Measurements from ENCODE around the gene C1S. TPM values are rescaled to one million over a fixed set of nuclear protein-coding genes. Genes with fewer than 3 reads are reported as not detected.

C1S gene
- total RNA-seq, 2 experiments from 2014 or later = 3.6 to 5.2 TPM

DNA sequence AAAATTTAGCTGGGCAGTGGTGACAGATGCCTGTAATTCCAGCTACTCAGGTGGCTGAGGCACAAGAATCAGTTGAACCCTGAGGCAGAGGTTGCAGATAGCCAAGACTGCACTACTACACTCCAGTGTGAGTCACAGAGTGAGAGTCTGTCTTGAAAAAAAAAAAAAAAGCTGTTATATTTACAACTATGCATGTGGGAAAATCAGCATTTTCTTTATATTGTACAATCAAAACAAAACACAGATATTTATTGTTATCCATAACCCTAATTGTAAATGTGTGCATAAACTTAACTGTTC, 19.3 kb downstream of the C1S start:
- Histone ChIP-seq H3K4me3 (ENCODE audit: low read depth, low read length, poor library complexity, severe bottlenecking) (no peak overlapping the region), H3K79me2 (ENCODE audit: insufficient read depth, low read depth, low read length) (no peaks in the 10 kb centered on the region), H3K36me3 (ENCODE audit: insufficient read depth, low read length) (no peaks in the 10 kb centered on the region), H3K9me3 (ENCODE audit: low read length) (peaks cover 10% of the 10 kb centered on the region; the same call in 1 of the 2 replicates), H3K9me2 (ENCODE audit: insufficient read depth, low read length) (no peaks in the 10 kb centered on the region), H4K20me1 (ENCODE audit: insufficient read depth, low read length) (no peaks in the 10 kb centered on the region), H3K27ac (ENCODE audit: low read depth, low read length, poor library complexity, severe bottlenecking) (no peak overlapping the region), H3K4me1 (ENCODE audit: insufficient read depth, low read length, poor library complexity, severe bottlenecking) (no peaks in the 10 kb centered on the region), H3K4me2 (ENCODE audit: low read length) (no peak overlapping the region), H2AFZ (ENCODE audit: low read length) (no peak overlapping the region)
- no peak for DNase-seq (ENCODE audit: low spot score)
- intact Hi-C loops (cut with micrococcal nuclease; ENCODE audit: unreplicated experiment) = no loop called here
- ChIA-PET CTCF (ENCODE audit: unreplicated experiment) (no interaction called here), POLR2A (interaction anchor here (0.5 kb wide), 1 partner anchor 209 kb away, joined by 3 read pairs; no protein-coding TSS in a partner anchor)
- no peak for TF ChIP-seq EZH2phosphoT487 (IDR thresholded peaks at IDR 0.05; ENCODE audit: borderline replicate concordance, low read depth, low read length)
- TF ChIP-seq, protein P1, sequence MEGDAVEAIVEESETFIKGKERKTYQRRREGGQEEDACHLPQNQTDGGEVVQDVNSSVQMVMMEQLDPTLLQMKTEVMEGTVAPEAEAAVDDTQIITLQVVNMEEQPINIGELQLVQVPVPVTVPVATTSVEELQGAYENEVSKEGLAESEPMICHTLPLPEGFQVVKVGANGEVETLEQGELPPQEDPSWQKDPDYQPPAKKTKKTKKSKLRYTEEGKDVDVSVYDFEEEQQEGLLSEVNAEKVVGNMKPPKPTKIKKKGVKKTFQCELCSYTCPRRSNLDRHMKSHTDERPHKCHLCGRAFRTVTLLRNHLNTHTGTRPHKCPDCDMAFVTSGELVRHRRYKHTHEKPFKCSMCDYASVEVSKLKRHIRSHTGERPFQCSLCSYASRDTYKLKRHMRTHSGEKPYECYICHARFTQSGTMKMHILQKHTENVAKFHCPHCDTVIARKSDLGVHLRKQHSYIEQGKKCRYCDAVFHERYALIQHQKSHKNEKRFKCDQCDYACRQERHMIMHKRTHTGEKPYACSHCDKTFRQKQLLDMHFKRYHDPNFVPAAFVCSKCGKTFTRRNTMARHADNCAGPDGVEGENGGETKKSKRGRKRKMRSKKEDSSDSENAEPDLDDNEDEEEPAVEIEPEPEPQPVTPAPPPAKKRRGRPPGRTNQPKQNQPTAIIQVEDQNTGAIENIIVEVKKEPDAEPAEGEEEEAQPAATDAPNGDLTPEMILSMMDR (conservative IDR thresholded peaks at IDR 0.05; ENCODE audit: low read length) = no peak
- BruUV-seq (replicated peaks) = no TSS peak

- peaks cover 14% of the 10 kb centered on the region; the same call in 1 of the 2 replicates for H3K9me3 ChIP-seq (ENCODE audit: low read length)
- CTCF ChIA-PET (ENCODE audit: unreplicated experiment) = no interaction called here
- no peak for TF ChIP-seq EZH2phosphoT487 (IDR thresholded peaks at IDR 0.05; ENCODE audit: borderline replicate concordance, low read depth, low read length)
Measured at GRCh38 chr12:7081037-7081436, 20.5 kb downstream of the C1S start.

GRCh38 chr12:7083125-7083524, 22.6 kb downstream of the C1S start:
- CTCF ChIA-PET (ENCODE audit: unreplicated experiment) = no interaction called here
- no peaks in the 10 kb centered on the region for H3K79me2 ChIP-seq (ENCODE audit: insufficient read depth, low read depth, low read length)
- BruUV-seq (replicated peaks) = no TSS peak
- H2AFZ ChIP-seq (ENCODE audit: low read length) = no peak overlapping the region
- POLR2A ChIA-PET = no interaction called here
- intact Hi-C loops (cut with micrococcal nuclease; ENCODE audit: unreplicated experiment) = no loop called here
- no peak for DNase-seq (ENCODE audit: low spot score)
- H3K27ac ChIP-seq (ENCODE audit: low read depth, low read length, poor library complexity, severe bottlenecking) = no peak overlapping the region
- no peaks in the 10 kb centered on the region for H3K9me2 ChIP-seq (ENCODE audit: insufficient read depth, low read length)
- H3K9me3 ChIP-seq (ENCODE audit: low read length) = peaks cover 14% of the 10 kb centered on the region; the same call in 1 of the 2 replicates
- TF ChIP-seq EZH2phosphoT487 (IDR thresholded peaks at IDR 0.05; ENCODE audit: borderline replicate concordance, low read depth, low read length) = no peak
- TF ChIP-seq, protein P1 (conservative IDR thresholded peaks at IDR 0.05; ENCODE audit: low read length) = no peak
- no peaks in the 10 kb centered on the region for H3K4me1 ChIP-seq (ENCODE audit: insufficient read depth, low read length, poor library complexity, severe bottlenecking)
- H4K20me1 ChIP-seq (ENCODE audit: insufficient read depth, low read length) = no peaks in the 10 kb centered on the region
- H3K36me3 ChIP-seq (ENCODE audit: insufficient read depth, low read length) = no peaks in the 10 kb centered on the region
- H3K4me2 ChIP-seq (ENCODE audit: low read length) = no peak overlapping the region
- H3K4me3 ChIP-seq (ENCODE audit: low read depth, low read length, poor library complexity, severe bottlenecking) = no peak overlapping the region

More at GRCh38 chr12:7081037-7081436, 20.5 kb downstream of the C1S start:
- H3K4me2 ChIP-seq (ENCODE audit: low read length) = no peak overlapping the region
- no peak overlapping the region for H2AFZ ChIP-seq (ENCODE audit: low read length)
- H3K79me2 ChIP-seq (ENCODE audit: insufficient read depth, low read depth, low read length) = no peaks in the 10 kb centered on the region
- H3K9me2 ChIP-seq (ENCODE audit: insufficient read depth, low read length) = no peaks in the 10 kb centered on the region
- H3K36me3 ChIP-seq (ENCODE audit: insufficient read depth, low read length) = no peaks in the 10 kb centered on the region
- no peak for DNase-seq (ENCODE audit: low spot score)
- H3K27ac ChIP-seq (ENCODE audit: low read depth, low read length, poor library complexity, severe bottlenecking) = no peak overlapping the region
- POLR2A ChIA-PET = no interaction called here
- no TSS peak for BruUV-seq (replicated peaks)
- intact Hi-C loops (cut with micrococcal nuclease; ENCODE audit: unreplicated experiment) = no loop called here
- H4K20me1 ChIP-seq (ENCODE audit: insufficient read depth, low read length) = no peaks in the 10 kb centered on the region
- no peaks in the 10 kb centered on the region for H3K4me1 ChIP-seq (ENCODE audit: insufficient read depth, low read length, poor library complexity, severe bottlenecking)
- H3K4me3 ChIP-seq (ENCODE audit: low read depth, low read length, poor library complexity, severe bottlenecking) = no peak overlapping the region

Measured in OCI-LY7 (cell line).